Measurements from ENCODE around the gene FAH. TPM values are rescaled to one million over a fixed set of nuclear protein-coding genes. Genes with fewer than 3 reads are reported as not detected.

FAH gene
- total and polyA plus RNA-seq, 2 experiments from 2014 or later, result 16.3 to 20.3 TPM

GRCh38 chr15:80211976-80212375 lies 59.2 kb downstream of the FAH start:
- Histone ChIP-seq H3K27ac (ENCODE audit: low read depth) (no peak overlapping the region), H3K79me2 (replicated peaks; ENCODE audit: insufficient read depth) (no peaks in the 10 kb centered on the region), H3K4me1 (ENCODE audit: insufficient read depth) (no peaks in the 10 kb centered on the region), H2AFZ (no peak overlapping the region), H3K36me3 (ENCODE audit: insufficient read depth) (no peaks in the 10 kb centered on the region), H3K4me3 (no peak overlapping the region), H3K9me2 (ENCODE audit: insufficient read depth) (peaks cover 13% of the 10 kb centered on the region), H4K20me1 (replicated peaks; ENCODE audit: insufficient read depth) (no peaks in the 10 kb centered on the region), H3F3A (replicated peaks; ENCODE audit: low read depth) (no peaks in the 10 kb centered on the region), H3K4me2 (no peak overlapping the region), H3K27me3 (ENCODE audit: insufficient read depth) (no peaks in the 10 kb centered on the region)
- peaks cover 10% of the 10 kb centered on the region; the same call in 2 of the 3 replicates for H3K4me1 Mint-ChIP-seq
- H3K27ac Mint-ChIP-seq, result no peak overlapping the region
- DNase-seq (ENCODE audit: low spot score) (no peak), ATAC-seq (no peak)
- H3K27me3 Mint-ChIP-seq (ENCODE audit: insufficient read depth, low read depth, poor library complexity), result peaks cover 3% of the 10 kb centered on the region
- peaks cover 5% of the 10 kb centered on the region; the same call in 1 of the 3 replicates for H3K9me3 Mint-ChIP-seq
- no peaks in the 10 kb centered on the region for H3K36me3 Mint-ChIP-seq (ENCODE audit: low read depth)
- TF ChIP-seq EZH2 (IDR thresholded peaks at IDR 0.05; ENCODE audit: low read depth, unreplicated experiment) (no peak), JUNB (IDR thresholded peaks at IDR 0.05; ENCODE audit: unreplicated experiment) (no peak), ZNF114 (CRISPR knock-in tag; IDR thresholded peaks at IDR 0.05) (no peak), POLR2AphosphoS5 (IDR thresholded peaks at IDR 0.05; ENCODE audit: low read depth) (no peak), ZNF331 (CRISPR knock-in tag; IDR thresholded peaks at IDR 0.05; ENCODE audit: low read depth) (no peak), ZNF462 (CRISPR knock-in tag; IDR thresholded peaks at IDR 0.05) (no peak), REST (IDR thresholded peaks at IDR 0.05; ENCODE audit: unreplicated experiment) (no peak), NANOG (IDR thresholded peaks at IDR 0.05; ENCODE audit: borderline replicate concordance) (no peak), STAT1 (IDR thresholded peaks at IDR 0.05; ENCODE audit: unreplicated experiment) (no peak), EZH2phosphoT487 (IDR thresholded peaks at IDR 0.05; ENCODE audit: unreplicated experiment) (no peak), CREB1 (CRISPR knock-in tag; IDR thresholded peaks at IDR 0.05; ENCODE audit: low read depth) (no peak), CTCF (conservative IDR thresholded peaks at IDR 0.05; ENCODE audit: low read depth in 2 of 2) (no peak), ETS1 (IDR thresholded peaks at IDR 0.05) (no peak)
- no peak overlapping the region for H3K4me3 Mint-ChIP-seq
